Measurements from ENCODE around the gene TFEB.

The TFEB gene

GRCh38 chr6:41652866-41653652 lies 82.3 kb downstream of the TFEB start:
- Histone ChIP-seq H3K4me1 (ENCODE audit: control insufficient read depth in 1 of 2, insufficient read depth in 2 of 2, low read length in 2 of 2) (peaks cover 46 to 49% of the 10 kb centered on the region in 2 experiments), H3K4me3 (ENCODE audit: low read depth, low read length) (no peak overlapping the region), H3K4ac (ENCODE audit: low read depth, low read length) (no peak overlapping the region), H3K79me2 (ENCODE audit: control insufficient read depth, insufficient read depth, low read length, poor library complexity) (no peaks in the 10 kb centered on the region), H2AFZ (ENCODE audit: insufficient read depth, low read length, poor library complexity) (no peak overlapping the region), H3K27ac (ENCODE audit: low read depth, low read length) (peak overlapping the region; percentile 63), H3K18ac (ENCODE audit: low read length) (peak overlapping the region; percentile 7), H3K9me3 (ENCODE audit: insufficient read depth, low read depth, low read length) (no peaks in the 10 kb centered on the region), H4K91ac (ENCODE audit: low read depth, low read length) (no peak overlapping the region), H3K23ac (ENCODE audit: low read length) (no peak overlapping the region), H3K79me1 (ENCODE audit: low read length) (peaks cover 11% of the 10 kb centered on the region), H3K27me3 (ENCODE audit: insufficient read depth, low read length) (no peaks in the 10 kb centered on the region), H4K12ac (ENCODE audit: low read depth, low read length) (no peak overlapping the region), H2BK12ac (ENCODE audit: low read length) (no peak overlapping the region), H3K4me2 (ENCODE audit: low read length) (peak overlapping the region; percentile 3), H2BK5ac (ENCODE audit: low read depth, low read length, poor library complexity) (peak overlapping the region; percentile 2), H3K14ac (ENCODE audit: low read length) (no peak overlapping the region), H3K9ac (ENCODE audit: low read length) (no peak overlapping the region), H2BK120ac (ENCODE audit: insufficient read depth, low read length, poor library complexity) (no peak overlapping the region), H4K8ac (ENCODE audit: low read depth, low read length) (peak overlapping the region; percentile 30), H2AK5ac (ENCODE audit: low read length) (no peak overlapping the region), H3K36me3 (ENCODE audit: control insufficient read depth in 1 of 2, insufficient read depth in 2 of 2, low read length in 2 of 2) (peaks cover 56 to 63% of the 10 kb centered on the region in 2 experiments)
- peak; percentile 84 to 88 for DNase-seq
- WGBS (ENCODE audit: extremely low coverage, insufficient coverage, insufficient read length) = no CpG with 5 or more reads among the region's 32 CpGs

GRCh38 chr6:41651962-41652657 lies 83.3 kb downstream of the TFEB start:
- H3K23ac ChIP-seq (ENCODE audit: low read length) = no peak overlapping the region
- no peak overlapping the region for H3K9ac ChIP-seq (ENCODE audit: low read length)
- no peak overlapping the region for H2BK120ac ChIP-seq (ENCODE audit: insufficient read depth, low read length, poor library complexity)
- peak overlapping the region; percentile 1 for H3K27ac ChIP-seq (ENCODE audit: low read depth, low read length)
- H4K8ac ChIP-seq (ENCODE audit: low read depth, low read length) = no peak overlapping the region
- H3K14ac ChIP-seq (ENCODE audit: low read length) = no peak overlapping the region
- H3K4me1 ChIP-seq (ENCODE audit: control insufficient read depth in 1 of 2, insufficient read depth in 2 of 2, low read length in 2 of 2) = peaks cover 40 to 42% of the 10 kb centered on the region in 2 experiments
- H3K79me1 ChIP-seq (ENCODE audit: low read length) = peaks cover 12% of the 10 kb centered on the region
- no peak overlapping the region for H4K12ac ChIP-seq (ENCODE audit: low read depth, low read length)
- no CpG with 5 or more reads among the region's 14 CpGs for WGBS (ENCODE audit: extremely low coverage, insufficient coverage, insufficient read length)
- H2BK12ac ChIP-seq (ENCODE audit: low read length) = no peak overlapping the region
- H2BK5ac ChIP-seq (ENCODE audit: low read depth, low read length, poor library complexity) = no peak overlapping the region
- peaks cover 65 to 72% of the 10 kb centered on the region in 2 experiments for H3K36me3 ChIP-seq (ENCODE audit: control insufficient read depth in 1 of 2, insufficient read depth in 2 of 2, low read length in 2 of 2)
- H3K18ac ChIP-seq (ENCODE audit: low read length) = no peak overlapping the region
- no peak overlapping the region for H3K4ac ChIP-seq (ENCODE audit: low read depth, low read length)
- H3K9me3 ChIP-seq (ENCODE audit: insufficient read depth, low read depth, low read length) = no peaks in the 10 kb centered on the region
- H2AFZ ChIP-seq (ENCODE audit: insufficient read depth, low read length, poor library complexity) = no peak overlapping the region
- no peak overlapping the region for H4K91ac ChIP-seq (ENCODE audit: low read depth, low read length)
- DNase-seq = no peak
- no peaks in the 10 kb centered on the region for H3K27me3 ChIP-seq (ENCODE audit: insufficient read depth, low read length)
- no peak overlapping the region for H3K4me3 ChIP-seq (ENCODE audit: low read depth, low read length)
- no peak overlapping the region for H2AK5ac ChIP-seq (ENCODE audit: low read length)
- H3K4me2 ChIP-seq (ENCODE audit: low read length) = no peak overlapping the region
- no peaks in the 10 kb centered on the region for H3K79me2 ChIP-seq (ENCODE audit: control insufficient read depth, insufficient read depth, low read length, poor library complexity)

GRCh38 chr6:41651246-41651961 lies 84.0 kb downstream of the TFEB start:
- no peak overlapping the region for H2AFZ ChIP-seq (ENCODE audit: insufficient read depth, low read length, poor library complexity)
- no CpG with 5 or more reads among the region's 11 CpGs for WGBS (ENCODE audit: extremely low coverage, insufficient coverage, insufficient read length)
- no peak overlapping the region for H3K4me2 ChIP-seq (ENCODE audit: low read length)
- H3K36me3 ChIP-seq (ENCODE audit: control insufficient read depth in 1 of 2, insufficient read depth in 2 of 2, low read length in 2 of 2) = peaks cover 72 to 79% of the 10 kb centered on the region in 2 experiments
- H3K23ac ChIP-seq (ENCODE audit: low read length) = no peak overlapping the region
- H4K12ac ChIP-seq (ENCODE audit: low read depth, low read length) = no peak overlapping the region
- H3K14ac ChIP-seq (ENCODE audit: low read length) = no peak overlapping the region
- H3K4me1 ChIP-seq (ENCODE audit: control insufficient read depth in 1 of 2, insufficient read depth in 2 of 2, low read length in 2 of 2) = peaks cover 35 to 39% of the 10 kb centered on the region in 2 experiments
- no peak overlapping the region for H3K9ac ChIP-seq (ENCODE audit: low read length)
- no peak overlapping the region for H3K18ac ChIP-seq (ENCODE audit: low read length)
- no peak overlapping the region for H2BK5ac ChIP-seq (ENCODE audit: low read depth, low read length, poor library complexity)
- H3K4me3 ChIP-seq (ENCODE audit: low read depth, low read length) = no peak overlapping the region
- no peak overlapping the region for H2BK120ac ChIP-seq (ENCODE audit: insufficient read depth, low read length, poor library complexity)
- peak overlapping the region; percentile 1 for H3K27ac ChIP-seq (ENCODE audit: low read depth, low read length)
- no peak overlapping the region for H3K4ac ChIP-seq (ENCODE audit: low read depth, low read length)
- H2AK5ac ChIP-seq (ENCODE audit: low read length) = no peak overlapping the region
- no peak overlapping the region for H4K8ac ChIP-seq (ENCODE audit: low read depth, low read length)
- H3K9me3 ChIP-seq (ENCODE audit: insufficient read depth, low read depth, low read length) = no peaks in the 10 kb centered on the region
- no peaks in the 10 kb centered on the region for H3K27me3 ChIP-seq (ENCODE audit: insufficient read depth, low read length)
- peaks cover 12% of the 10 kb centered on the region for H3K79me1 ChIP-seq (ENCODE audit: low read length)
- DNase-seq = no peak
- no peak overlapping the region for H2BK12ac ChIP-seq (ENCODE audit: low read length)
- H3K79me2 ChIP-seq (ENCODE audit: control insufficient read depth, insufficient read depth, low read length, poor library complexity) = no peaks in the 10 kb centered on the region
- no peak overlapping the region for H4K91ac ChIP-seq (ENCODE audit: low read depth, low read length)

DNA sequence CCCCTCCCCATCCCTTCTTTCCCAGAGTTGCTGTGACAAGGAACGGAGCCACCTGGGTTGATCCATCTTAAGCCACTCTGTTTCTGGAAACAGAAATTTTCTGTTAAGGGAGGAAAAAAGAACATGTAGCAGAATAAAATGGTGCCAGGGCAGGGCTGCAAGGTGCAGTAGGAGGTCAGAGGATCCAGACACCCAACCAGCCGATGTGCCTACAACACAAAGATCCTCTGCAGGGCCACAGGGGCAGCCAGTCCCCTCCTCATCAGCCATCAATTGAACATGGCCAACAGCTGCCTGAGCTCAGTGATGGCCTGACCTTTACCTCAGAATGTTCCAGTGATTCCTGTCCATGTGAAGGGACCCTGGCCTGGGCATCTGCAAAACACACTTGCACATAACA lies 85.3 kb downstream of the TFEB start:
- Histone ChIP-seq H3K79me2 (ENCODE audit: control insufficient read depth, insufficient read depth, low read length, poor library complexity) (peaks cover 4% of the 10 kb centered on the region), H3K4ac (ENCODE audit: low read depth, low read length) (no peak overlapping the region), H3K23ac (ENCODE audit: low read length) (no peak overlapping the region), H3K9ac (ENCODE audit: low read length) (no peak overlapping the region), H2BK120ac (ENCODE audit: insufficient read depth, low read length, poor library complexity) (no peak overlapping the region), H3K4me3 (ENCODE audit: low read depth, low read length) (no peak overlapping the region), H3K18ac (ENCODE audit: low read length) (no peak overlapping the region), H3K4me2 (ENCODE audit: low read length) (no peak overlapping the region), H4K91ac (ENCODE audit: low read depth, low read length) (no peak overlapping the region), H3K27me3 (ENCODE audit: insufficient read depth, low read length) (no peaks in the 10 kb centered on the region), H2AK5ac (ENCODE audit: low read length) (no peak overlapping the region), H2BK12ac (ENCODE audit: low read length) (no peak overlapping the region), H3K36me3 (ENCODE audit: control insufficient read depth in 1 of 2, insufficient read depth in 2 of 2, low read length in 2 of 2) (peaks cover 85 to 92% of the 10 kb centered on the region in 2 experiments), H4K8ac (ENCODE audit: low read depth, low read length) (no peak overlapping the region), H3K4me1 (ENCODE audit: control insufficient read depth in 1 of 2, insufficient read depth in 2 of 2, low read length in 2 of 2) (peaks cover 31 to 38% of the 10 kb centered on the region in 2 experiments), H3K14ac (ENCODE audit: low read length) (no peak overlapping the region), H2BK5ac (ENCODE audit: low read depth, low read length, poor library complexity) (no peak overlapping the region), H4K12ac (ENCODE audit: low read depth, low read length) (no peak overlapping the region), H3K9me3 (ENCODE audit: insufficient read depth, low read depth, low read length) (peaks cover 2% of the 10 kb centered on the region), H2AFZ (ENCODE audit: insufficient read depth, low read length, poor library complexity) (no peak overlapping the region), H3K27ac (ENCODE audit: low read depth, low read length) (no peak overlapping the region), H3K79me1 (ENCODE audit: low read length) (peaks cover 4% of the 10 kb centered on the region)
- WGBS (ENCODE audit: extremely low coverage, insufficient coverage, insufficient read length) = no CpG with 5 or more reads among the region's 2 CpGs
- no peak for DNase-seq
